Natural killer cell (primary cell): ENCODE data around the gene USP6. TPM values are rescaled to one million over a fixed set of nuclear protein-coding genes. Genes with fewer than 3 reads are reported as not detected.
"Not testable (repeated sequence)": the region's sequence is repeated elsewhere in the genome, so short reads cannot be mapped to it uniquely, and the experiment has no call there.

Source experiments
- ATAC-seq, 3 donors: fragments of 150-1000 bp in 2 of 3; fragments of 200-7000 bp in 1 of 3; cut with Tn5 transposase; 1 replicate in 1 of 3; 2 replicates in 2 of 3; pipeline ENCODE4 v1.10.0; 2021; ENCODE audit warnings: mild to moderate bottlenecking in 2 of 3, moderate library complexity in 2 of 3
- DNase-seq, 2 donors: peaks; one replicate each; pipeline versions ENCODE4 v3.0.0 to v3.0.0-alpha.2; 2013 to 2021; ENCODE audit warnings: mixed read lengths in 1 of 2
- H3K27ac ChIP-seq: one replicate; pipeline ENCODE4 v1.5.1; 2013; ENCODE audit warnings: mild to moderate bottlenecking, low read length
- H3K27me3 ChIP-seq: one replicate; pipeline ENCODE4 v1.6.1; 2013; ENCODE audit warnings: low read length; ENCODE audit not compliant: control insufficient read depth, insufficient read depth
- H3K36me3 ChIP-seq: one replicate; pipeline ENCODE4 v1.6.1; 2013; ENCODE audit warnings: low read length; ENCODE audit not compliant: control insufficient read depth, insufficient read depth
- H3K4me1 ChIP-seq: one replicate; pipeline ENCODE4 v1.6.1; 2013; ENCODE audit warnings: low read length; ENCODE audit not compliant: control insufficient read depth, insufficient read depth
- H3K4me3 ChIP-seq: one replicate; pipeline ENCODE4 v1.5.1; 2013; ENCODE audit warnings: low read length
- H3K9me3 ChIP-seq: one replicate; pipeline ENCODE4 v1.6.1; 2013; ENCODE audit warnings: low read length; ENCODE audit not compliant: control insufficient read depth, insufficient read depth
- H3K27ac Mint-ChIP-seq, 2 donors: one replicate each; pipeline ENCODE4 v1.8.0; 2022; ENCODE audit warnings: mild to moderate bottlenecking in 2 of 2, mixed read lengths in 2 of 2, moderate library complexity in 1 of 2
- H3K27me3 Mint-ChIP-seq, 2 donors: one replicate each; pipeline ENCODE4 v1.8.0; 2022; ENCODE audit warnings: low read depth in 2 of 2, mixed read lengths in 2 of 2
- H3K36me3 Mint-ChIP-seq: one replicate; pipeline ENCODE4 v1.8.0; 2022; ENCODE audit warnings: mixed read lengths
- H3K4me1 Mint-ChIP-seq, 2 donors: one replicate each; pipeline ENCODE4 v1.8.0; 2022; ENCODE audit warnings: mixed read lengths in 2 of 2
- H3K4me3 Mint-ChIP-seq: one replicate; pipeline ENCODE4 v1.8.0; 2022; ENCODE audit warnings: mild to moderate bottlenecking, moderate library complexity, mixed read lengths
- H3K9me3 Mint-ChIP-seq, 2 donors: one replicate each; pipeline ENCODE4 v1.8.0; 2022; ENCODE audit warnings: mixed read lengths in 2 of 2
- CTCF ChIP-seq: fragments of 200-600 bp; IDR thresholded peaks from one replicate; pipeline ENCODE4 v1.8.0; 2022; ENCODE audit warnings: antibody characterized with exemption
- WGBS: methylation state at CpG from one replicate; pipeline ENCODE4 v1.1.7; 2013; ENCODE audit warnings: missing lambda C conversion rate; ENCODE audit not compliant: insufficient coverage; 5-methylcytosine and 5-hydroxymethylcytosine counted together
- intact Hi-C: fragments of 100-400 bp; cut with micrococcal nuclease; formaldehyde crosslinking; loops from one replicate; pipeline ENCODE4 v1.14.2; 2022
- total RNA-seq, 4 donors: library from RNA; stranded (reverse); fragments of 120-200 nt in 1 of 4; gene quantifications; one replicate each; pipeline versions ENCODE4 v1.2.3 to v1.2.4, GENCODE V29; 2013 to 2022

Gene USP6
- total RNA-seq, 3 donors from 2014 or later (not counting 1 experiment from before 2014, with no cell fraction given): 0.07 to 0.34 (median 0.13) TPM

- 94% methylated on average over 5 of the region's 5 CpGs for WGBS
- no peak for DNase-seq
Measured at GRCh38 chr17:5220074-5220473, 104.2 kb downstream of the USP6 start.

GRCh38 chr17:5221912-5222311 is 106.1 kb downstream of the USP6 start:
- not testable (repeated sequence) for H3K36me3 Mint-ChIP-seq, ATAC-seq, H3K9me3 ChIP-seq, H3K27me3 Mint-ChIP-seq, H3K36me3 ChIP-seq, DNase-seq, H3K4me3 ChIP-seq, H3K9me3 Mint-ChIP-seq, H3K27me3 ChIP-seq
- peaks cover 39 to 65% of the 10 kb centered on the region in 2 donors for H3K4me1 Mint-ChIP-seq
- H3K4me3 Mint-ChIP-seq: peak overlapping the region; percentile 78
- Histone ChIP-seq H3K27ac (peak overlapping the region; percentile 82), H3K4me1 (peaks cover 75% of the 10 kb centered on the region)
- intact Hi-C loops: loop anchor here (1.0 kb wide), 1 partner anchor 20 kb away; no protein-coding TSS in a partner anchor
- 56% methylated on average over 7 of the region's 12 CpGs for WGBS
- H3K27ac Mint-ChIP-seq: peak overlapping the region; percentile 94 to 98

More at GRCh38 chr17:5220074-5220473, 104.2 kb downstream of the USP6 start:
- Mint-ChIP-seq H3K9me3 (no peaks in the 10 kb centered on the region), H3K36me3 (no peaks in the 10 kb centered on the region), H3K27me3 (no peaks in the 10 kb centered on the region), H3K4me3 (peak overlapping the region; percentile 32), H3K27ac (peak overlapping the region; percentile 78 to 94), H3K4me1 (peaks cover 24 to 53% of the 10 kb centered on the region in 2 donors)
- H3K27ac ChIP-seq: peak overlapping the region; percentile 82
- no peak for TF ChIP-seq CTCF
- no peaks in the 10 kb centered on the region for H3K27me3 ChIP-seq
- peaks cover 5% of the 10 kb centered on the region for H3K36me3 ChIP-seq
- H3K4me3 ChIP-seq: no peak overlapping the region
- intact Hi-C loops: no loop called here
- H3K4me1 ChIP-seq: peaks cover 56% of the 10 kb centered on the region
- ATAC-seq: no peak
- H3K9me3 ChIP-seq: no peaks in the 10 kb centered on the region

Other genes starting within 250 kb of the USP6 start
- gene C17orf107, start 216.5 kb upstream of the USP6 start, total RNA-seq: 10 to 100 TPM; 24.4 to 30.2 (median 27.5) TPM
- gene CHRNE, start 212.9 kb upstream of the USP6 start, total RNA-seq: 10 to 100 TPM; 11.8 to 17.9 (median 11.8) TPM
- 1 to 10 TPM in 2 of 3 donors, under 1 TPM in 1; 0.25 to 4.3 (median 2.2) TPM for gene GP1BA, start 183.8 kb upstream of the USP6 start, total RNA-seq
- gene SLC25A11, start 176.0 kb upstream of the USP6 start, total RNA-seq: 10 to 100 TPM; 34.7 to 47.5 (median 42.5) TPM
- gene RNF167, start 175.8 kb upstream of the USP6 start, total RNA-seq: 100 to 1,000 TPM; 149 to 189 (median 177) TPM
- gene PFN1, start 167.5 kb upstream of the USP6 start, total RNA-seq: 1,000 to 10,000 TPM; 1,278 to 1,379 (median 1,308) TPM
- 10 to 100 TPM; 26.1 to 28.4 (median 26.6) TPM for gene ENO3, start 164.9 kb upstream of the USP6 start, total RNA-seq
- gene SPAG7, start 148.2 kb upstream of the USP6 start, total RNA-seq: 10 to 100 TPM; 45.7 to 60.2 (median 59.6) TPM
- gene CAMTA2, start 128.4 kb upstream of the USP6 start, total RNA-seq: 10 to 100 TPM; 56.2 to 69.5 (median 69.4) TPM
- gene INCA1, start 118.5 kb upstream of the USP6 start, total RNA-seq: under 1 TPM in 2 of 3 donors, not detected in 1; 0.39 to 0.54 TPM
- 10 to 100 TPM; 17.1 to 28.6 (median 22.2) TPM for gene KIF1C, start 118.1 kb upstream of the USP6 start, total RNA-seq
- gene SLC52A1, start 80.6 kb upstream of the USP6 start, total RNA-seq: not detected
- gene ZFP3, start 37.6 kb upstream of the USP6 start, total RNA-seq: 1 to 10 TPM; 3.8 to 7.2 (median 5.1) TPM
- 1 to 10 TPM; 2.8 to 6.5 (median 5.6) TPM for gene ZNF232, start 4.2 kb upstream of the USP6 start, total RNA-seq
- 1 to 10 TPM; 5.1 to 7.9 (median 6.1) TPM for gene ZNF594, start 75.8 kb downstream of the USP6 start, total RNA-seq
- 1 to 10 TPM; 3.9 to 10.0 (median 8.0) TPM for gene SCIMP, start 118.8 kb downstream of the USP6 start, total RNA-seq
- 10 to 100 TPM; 44.1 to 64.0 (median 44.2) TPM for gene RABEP1, start 166.3 kb downstream of the USP6 start, total RNA-seq